Neural cell (in vitro differentiated cells): Measurements from ENCODE around the gene GPR158.
"Not testable (repeated sequence)": the region's sequence is repeated elsewhere in the genome, so short reads cannot be mapped to it uniquely, and the experiment has no call there.

Experiments
- CTCF ChIP-seq: fragments of 450-650 bp; IDR thresholded peaks from 2 replicates; pipeline ENCODE4 v1.5.1; 2014; ENCODE audit warnings: antibody characterized with exemption, mild to moderate bottlenecking, moderate library complexity; ENCODE audit not compliant: poor library complexity, severe bottlenecking
- EZH2 ChIP-seq: fragments of 200-600, 300-800 bp; shearing (Covaris generic), sonication (generic); IDR thresholded peaks from 2 replicates; pipeline ENCODE4 v1.6.1; 2014; ENCODE audit warnings: antibody characterized with exemption, low read length, borderline replicate concordance, mild to moderate bottlenecking; ENCODE audit not compliant: insufficient read depth, poor library complexity, severe bottlenecking
- POLR2AphosphoS5 ChIP-seq: IDR thresholded peaks from 2 replicates; pipeline ENCODE4 v1.6.1; 2012
- RAD21 ChIP-seq: fragments of 450-650 bp; conservative IDR thresholded peaks from 2 replicates; pipeline ENCODE4 v1.6.1; 2014; ENCODE audit warnings: antibody characterized with exemption, mild to moderate bottlenecking, moderate library complexity
- REST ChIP-seq: IDR thresholded peaks from 2 replicates; pipeline ENCODE4 v1.6.1; 2012; ENCODE audit warnings: borderline replicate concordance
- SMC3 ChIP-seq: fragments of 450-650 bp; conservative IDR thresholded peaks from 2 replicates; pipeline ENCODE4 v1.6.1; 2014; ENCODE audit warnings: antibody characterized with exemption, mild to moderate bottlenecking, moderate library complexity; ENCODE audit not compliant: poor library complexity
- TAF1 ChIP-seq: IDR thresholded peaks from 2 replicates; pipeline ENCODE4 v1.6.1; 2012; ENCODE audit warnings: low read depth

GRCh38 chr10:25317596-25318211 lies 142.9 kb downstream of the GPR158 start:
- not testable (repeated sequence) for TF ChIP-seq CTCF, REST, SMC3, TAF1, RAD21, EZH2, POLR2AphosphoS5
